HL-60/S4 (cell line): ENCODE results near the gene TSPAN9.

ENCODE experiments used
- in situ Hi-C: fragments of 300-500 bp; cut with MboI; formaldehyde crosslinking; loops from 2 replicates; pipeline ENCODE4 v1.14.3; 2022; ENCODE audit warnings: low sequenced_read_pairs

TSPAN9 gene

GRCh38 chr12:3265406-3265805 lies 188.2 kb downstream of the TSPAN9 start:
- in situ Hi-C loops: no loop called here

DNA sequence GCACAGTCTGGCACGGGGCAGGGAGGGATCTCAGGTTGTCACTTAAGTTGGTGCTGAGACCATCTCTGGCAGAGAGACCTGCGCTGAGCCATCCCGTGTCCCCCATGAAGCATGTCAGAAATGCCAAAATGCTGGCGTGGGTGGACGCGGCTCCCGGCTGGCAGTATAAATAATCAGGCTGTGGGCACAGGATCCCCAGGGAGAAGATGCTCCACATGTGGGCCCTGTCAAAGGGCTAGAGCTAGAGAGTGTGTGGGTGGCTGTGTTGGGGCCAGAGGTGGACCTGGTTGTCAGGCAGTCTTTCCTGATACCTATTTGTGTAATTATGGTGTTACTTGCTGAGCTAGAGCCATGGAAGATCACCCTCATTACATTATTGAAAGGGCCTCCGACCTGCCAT lies 189.5 kb downstream of the TSPAN9 start:
- in situ Hi-C loops: no loop called here

GRCh38 chr12:3267690-3268089 lies 190.5 kb downstream of the TSPAN9 start:
- in situ Hi-C loops: no loop called here

DNA sequence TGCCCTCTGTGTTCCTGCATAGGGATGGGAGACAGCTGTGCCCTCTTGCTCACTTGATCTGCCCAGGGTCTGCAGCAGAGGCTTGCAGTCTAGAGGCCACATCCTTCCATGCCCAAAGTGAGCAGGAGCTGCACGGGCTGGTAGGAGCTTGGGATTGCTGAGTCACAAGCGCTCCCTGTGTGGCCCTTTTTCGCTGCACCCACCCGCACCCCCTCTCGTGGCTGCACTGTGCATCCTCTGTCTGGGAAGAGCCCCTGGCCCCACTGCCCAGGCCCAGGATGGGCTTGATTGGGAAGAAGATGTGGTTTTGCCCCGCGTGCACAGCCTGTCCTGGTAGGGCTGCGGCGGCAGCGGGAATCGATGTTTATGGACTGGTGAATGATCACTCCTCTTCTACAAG lies 192.4 kb downstream of the TSPAN9 start:
- in situ Hi-C loops: no loop called here

- in situ Hi-C loops: loop anchor here (10.0 kb wide), 1 partner anchor 136 kb away; no protein-coding TSS in a partner anchor
These were observed 194.0 kb downstream of the TSPAN9 start for GRCh38 chr12:3271146-3271545.

GRCh38 chr12:3271639-3272038 lies 194.5 kb downstream of the TSPAN9 start:
- in situ Hi-C loops: loop anchor here (10.0 kb wide), 1 partner anchor 137 kb away; no protein-coding TSS in a partner anchor

GRCh38 chr12:3272958-3273357 lies 195.8 kb downstream of the TSPAN9 start:
- in situ Hi-C loops: loop anchor here (10.0 kb wide), 1 partner anchor 138 kb away; no protein-coding TSS in a partner anchor

DNA sequence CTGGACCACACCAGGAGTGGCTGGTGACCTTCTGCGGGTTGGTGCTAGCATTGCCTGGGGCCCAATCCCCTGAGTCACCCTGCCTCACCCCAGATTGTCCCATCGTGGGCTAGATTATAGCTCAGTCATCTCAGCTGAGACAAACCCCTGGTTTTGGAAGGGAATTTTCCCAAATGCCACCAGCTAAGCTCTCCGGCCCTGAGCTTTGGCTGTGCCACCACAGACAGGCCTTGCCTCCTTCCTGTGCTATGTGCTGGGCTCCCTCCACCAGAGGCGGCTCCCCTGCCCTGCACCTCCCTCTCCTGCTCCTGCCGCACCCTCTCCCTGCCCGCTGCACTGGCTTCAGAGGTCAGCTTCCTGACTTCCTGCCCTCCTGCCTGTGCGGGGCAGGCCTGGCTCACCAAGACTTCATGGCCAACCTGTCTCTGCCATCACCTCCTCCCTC lies 196.3 kb downstream of the TSPAN9 start:
- in situ Hi-C loops: loop anchor here (10.0 kb wide), 1 partner anchor 139 kb away; no protein-coding TSS in a partner anchor

GRCh38 chr12:3274664-3275063 lies 197.5 kb downstream of the TSPAN9 start:
- in situ Hi-C loops: loop anchor here (10.0 kb wide), 1 partner anchor 140 kb away; no protein-coding TSS in a partner anchor

DNA sequence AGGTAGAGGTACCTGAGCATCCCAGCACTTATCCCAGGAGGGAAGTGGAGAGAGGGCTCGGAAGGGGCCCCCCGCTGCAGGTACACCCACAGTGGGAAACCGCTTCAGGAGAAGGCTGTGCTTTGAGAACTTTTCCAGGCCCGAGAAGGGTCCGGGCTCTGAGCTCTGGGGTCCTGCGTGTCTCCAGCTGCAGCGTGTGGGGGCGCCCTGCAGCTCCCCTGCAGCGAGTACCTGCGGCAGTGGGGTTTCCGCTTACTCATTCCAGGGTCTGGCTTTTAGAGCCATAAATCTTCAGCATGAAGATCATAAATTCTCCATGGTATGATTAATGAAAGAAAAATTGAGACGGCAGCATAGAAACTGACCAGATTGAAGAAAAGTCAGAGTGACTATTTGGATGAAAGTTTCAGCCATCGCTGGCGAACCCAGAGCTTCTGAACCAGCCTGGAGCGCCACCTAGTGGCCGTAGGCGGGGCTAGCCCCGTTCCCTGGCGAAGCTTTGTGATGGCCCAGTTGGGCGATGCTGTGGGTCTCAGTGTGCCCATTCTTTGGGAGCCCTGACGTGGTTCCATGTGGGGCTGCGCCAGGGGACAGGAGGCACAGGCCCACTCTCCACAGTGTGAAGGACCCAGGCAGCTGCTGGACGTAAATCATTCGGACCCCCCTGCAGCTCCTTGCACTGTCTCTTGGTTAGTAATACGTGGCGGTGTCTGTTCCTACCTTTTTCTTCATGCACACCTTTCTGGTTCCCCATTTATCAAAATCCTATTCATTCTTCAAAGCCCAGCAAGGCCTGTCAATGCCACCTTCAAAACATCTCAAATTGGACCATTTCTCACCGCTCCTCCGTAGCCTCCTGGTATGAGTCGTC lies 198.2 kb downstream of the TSPAN9 start:
- in situ Hi-C loops: loop anchor here (10.0 kb wide), 1 partner anchor 141 kb away; no protein-coding TSS in a partner anchor

DNA sequence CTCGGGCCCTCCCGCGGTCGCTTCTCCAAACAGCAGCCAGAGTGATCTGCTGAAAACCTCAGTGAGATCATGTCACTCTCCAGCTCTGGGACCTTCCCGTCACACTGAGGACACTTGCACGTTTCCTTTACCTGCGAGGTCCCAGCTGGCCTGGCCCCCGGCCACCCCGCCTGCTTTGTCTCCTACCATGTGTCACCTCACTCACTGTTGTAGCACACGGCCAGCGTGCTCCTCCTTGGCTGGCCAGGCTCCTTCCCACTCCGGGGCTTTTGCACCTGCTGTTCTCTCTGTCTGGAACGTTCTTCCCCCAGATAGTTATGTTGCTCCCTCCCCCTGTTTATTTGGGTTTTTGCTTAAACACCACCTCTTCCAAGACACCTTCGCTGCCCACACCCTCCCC lies 199.0 kb downstream of the TSPAN9 start:
- in situ Hi-C loops: loop anchor here (10.0 kb wide), 1 partner anchor 141 kb away; no protein-coding TSS in a partner anchor

DNA sequence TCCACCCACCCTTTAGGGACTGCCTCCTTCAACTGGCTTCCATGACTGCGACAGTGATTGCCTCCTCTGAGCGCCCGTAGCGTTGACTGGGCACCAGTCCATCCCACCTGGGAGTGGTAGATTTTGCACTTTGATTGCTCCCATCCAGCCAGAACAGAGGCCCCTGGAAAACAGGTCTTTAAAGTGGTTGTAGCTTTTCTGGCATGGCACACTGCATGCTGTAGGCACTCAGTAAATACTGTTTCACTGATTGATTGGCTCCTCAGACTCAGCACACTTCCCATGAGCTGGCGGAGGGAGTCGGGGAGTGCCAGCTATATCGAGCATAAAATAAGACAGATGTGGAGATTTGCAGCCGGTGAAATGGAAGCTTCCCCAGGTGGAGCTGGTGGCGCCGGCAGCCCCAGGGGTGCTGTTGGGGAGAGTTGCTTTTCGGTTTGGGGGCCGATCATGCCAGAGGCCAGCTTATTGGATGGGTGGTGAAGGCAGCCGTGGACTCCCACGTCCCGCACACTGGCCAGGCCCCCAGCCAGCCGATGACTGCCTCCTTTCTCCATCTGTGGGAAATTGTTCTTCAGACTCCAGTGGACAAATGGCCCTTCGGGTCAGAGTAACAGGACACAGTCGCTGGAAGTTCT lies 200.2 kb downstream of the TSPAN9 start:
- in situ Hi-C loops: loop anchor here (10.0 kb wide), 1 partner anchor 143 kb away; no protein-coding TSS in a partner anchor

DNA sequence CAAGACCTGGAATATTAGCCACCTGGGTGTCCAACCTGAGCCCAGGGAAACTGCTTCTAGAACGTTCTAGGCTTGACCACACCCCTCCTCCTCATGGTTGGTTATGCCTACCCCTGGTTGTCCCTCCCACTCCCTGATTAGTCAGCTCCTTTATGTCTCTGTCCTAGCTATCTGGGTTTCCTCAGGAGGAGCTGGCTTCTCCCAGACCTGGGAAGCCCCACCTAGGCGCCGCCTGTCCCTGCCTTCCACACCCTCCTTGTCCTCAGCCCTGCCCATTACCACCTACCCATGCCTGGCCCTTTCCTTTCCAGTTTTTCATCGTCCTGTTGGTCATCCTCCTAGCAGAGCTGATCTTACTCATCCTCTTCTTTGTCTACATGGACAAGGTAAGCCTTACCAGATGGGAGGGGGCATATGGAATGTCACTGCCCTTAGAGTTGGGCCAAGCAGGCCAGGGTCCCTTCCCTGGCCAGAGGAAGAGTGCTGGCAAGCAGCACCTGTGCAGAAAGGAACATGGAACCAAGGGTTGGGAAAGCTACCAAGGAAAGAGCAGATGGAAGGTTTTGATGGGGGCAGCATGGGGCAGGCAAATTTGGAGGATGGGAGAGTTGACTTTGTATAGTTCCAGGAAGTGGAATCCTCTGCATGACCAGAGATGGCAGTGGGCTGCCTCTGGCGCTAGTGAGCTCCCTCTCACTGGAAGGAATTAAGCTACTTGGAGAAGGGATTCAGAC lies 201.7 kb downstream of the TSPAN9 start:
- in situ Hi-C loops: loop anchor here (10.0 kb wide), 1 partner anchor 144 kb away; no protein-coding TSS in a partner anchor

DNA sequence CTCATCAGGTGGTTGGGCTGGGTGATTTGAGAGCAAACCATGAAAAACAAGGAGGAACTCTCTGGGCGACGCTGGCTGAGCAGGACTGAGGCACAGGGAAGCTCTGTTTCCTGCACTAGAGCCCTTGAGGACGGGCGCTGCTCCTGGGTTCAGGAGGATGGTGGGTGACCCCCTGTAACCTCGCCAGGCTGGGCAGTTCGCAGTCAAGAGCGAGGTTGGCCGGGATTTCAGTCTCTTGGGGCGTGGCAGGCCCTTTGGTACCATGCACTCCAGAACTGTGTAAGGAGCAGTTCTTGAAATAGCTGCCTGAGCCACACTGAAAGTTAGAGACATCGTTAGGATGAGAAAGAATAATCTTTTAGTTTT lies 202.2 kb downstream of the TSPAN9 start:
- in situ Hi-C loops: loop anchor here (10.0 kb wide), 1 partner anchor 145 kb away; no protein-coding TSS in a partner anchor

DNA sequence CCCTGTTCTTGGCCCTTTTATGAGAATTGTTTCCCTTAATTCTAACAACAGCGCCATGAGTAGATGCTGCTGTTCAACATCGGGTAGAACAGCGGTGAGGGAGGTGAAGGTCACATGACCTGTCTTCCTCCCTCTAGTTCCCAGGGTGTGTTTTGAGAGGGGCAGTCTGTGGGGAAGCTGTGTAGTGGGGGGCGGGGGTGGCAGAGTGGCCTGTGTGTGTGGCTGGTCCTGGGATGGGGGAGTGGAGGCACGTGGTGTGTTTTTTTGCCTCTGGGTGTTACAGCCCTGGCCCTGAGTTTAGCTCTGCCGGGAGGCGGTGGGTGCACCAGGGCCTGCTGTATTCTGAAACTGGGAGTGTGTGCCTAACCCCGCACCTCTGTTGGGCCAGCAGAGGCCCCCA lies 202.7 kb downstream of the TSPAN9 start:
- in situ Hi-C loops: loop anchor here (10.0 kb wide), 1 partner anchor 145 kb away; no protein-coding TSS in a partner anchor

GRCh38 chr12:3280967-3281366 lies 203.8 kb downstream of the TSPAN9 start:
- in situ Hi-C loops: no loop called here

- in situ Hi-C loops: no loop called here
These were observed 204.6 kb downstream of the TSPAN9 start for GRCh38 chr12:3281588-3282383.

- in situ Hi-C loops: no loop called here
These were observed 205.1 kb downstream of the TSPAN9 start for GRCh38 chr12:3282384-3282670.

- in situ Hi-C loops: no loop called here
These were observed 206.0 kb downstream of the TSPAN9 start for GRCh38 chr12:3283137-3283680.

- in situ Hi-C loops: no loop called here
These were observed 207.2 kb downstream of the TSPAN9 start for GRCh38 chr12:3284405-3284804.
